ENCODE data around the gene ADAMTS17.
"Not testable (repeated sequence)": the region's sequence is repeated elsewhere in the genome, so short reads cannot be mapped to it uniquely, and the experiment has no call there.

Gene ADAMTS17

GRCh38 chr15:100340721-100341238, 995 bp downstream of the ADAMTS17 start:
- DNase-seq (ENCODE audit: low spot score), result no peak

GRCh38 chr15:100339999-100340398, 1.8 kb downstream of the ADAMTS17 start:
- DNase-seq (ENCODE audit: low spot score), result no peak

- not testable (repeated sequence) for DNase-seq (ENCODE audit: low spot score)
These were observed 2.3 kb downstream of the ADAMTS17 start for GRCh38 chr15:100339451-100339850.

- peak; percentile 13 for DNase-seq (ENCODE audit: low spot score)
These were observed 2.8 kb downstream of the ADAMTS17 start for GRCh38 chr15:100338971-100339444.

GRCh38 chr15:100338247-100338646, 3.5 kb downstream of the ADAMTS17 start:
- DNase-seq (ENCODE audit: low spot score), result no peak

- DNase-seq (ENCODE audit: low spot score), result no peak
These were observed 4.4 kb downstream of the ADAMTS17 start for GRCh38 chr15:100337096-100338044.

DNA sequence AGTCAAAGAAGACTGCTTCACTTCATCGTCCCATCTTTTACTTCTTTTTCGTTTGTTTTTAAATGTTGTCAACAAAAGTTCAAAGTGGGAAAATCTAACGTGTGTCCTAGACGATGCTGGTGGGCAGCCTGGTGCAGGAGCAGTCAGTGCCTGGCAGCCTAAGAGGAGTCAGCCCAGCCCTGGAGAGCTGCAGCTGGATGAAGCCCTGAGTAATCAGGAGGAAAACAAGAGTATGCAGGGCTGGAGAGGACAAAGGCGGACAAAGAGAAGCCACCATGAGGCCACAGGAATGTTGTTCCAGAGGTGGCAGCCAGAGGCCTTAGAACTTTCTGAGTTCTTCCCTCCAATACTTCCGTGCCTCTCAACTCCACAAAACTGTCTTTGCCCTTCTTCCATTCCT, 5.7 kb downstream of the ADAMTS17 start:
- no peak for DNase-seq (ENCODE audit: low spot score)

- no peak for DNase-seq (ENCODE audit: low spot score)
These were observed 6.3 kb downstream of the ADAMTS17 start for GRCh38 chr15:100335335-100335999.

DNA sequence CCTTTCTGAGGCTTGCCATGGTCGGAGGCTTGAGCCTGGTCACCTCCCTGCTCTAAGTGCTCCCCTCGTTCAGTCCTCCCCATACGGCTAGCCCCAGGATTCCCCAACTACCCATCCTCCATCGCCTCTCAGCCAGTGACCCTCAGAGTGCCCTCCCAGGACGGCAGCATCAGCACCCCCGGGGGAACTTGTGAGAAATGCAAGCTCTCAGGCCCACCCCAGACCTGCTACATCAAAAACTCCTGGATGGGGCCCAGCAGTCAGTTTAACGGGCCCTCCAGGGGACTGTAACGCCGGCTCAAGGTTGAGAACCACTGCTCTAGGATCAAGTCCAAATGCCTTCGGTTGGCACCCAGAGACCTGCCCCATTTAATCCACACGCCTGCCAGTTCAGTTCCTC, 6.9 kb downstream of the ADAMTS17 start:
- DNase-seq (ENCODE audit: low spot score), result no peak

DNA sequence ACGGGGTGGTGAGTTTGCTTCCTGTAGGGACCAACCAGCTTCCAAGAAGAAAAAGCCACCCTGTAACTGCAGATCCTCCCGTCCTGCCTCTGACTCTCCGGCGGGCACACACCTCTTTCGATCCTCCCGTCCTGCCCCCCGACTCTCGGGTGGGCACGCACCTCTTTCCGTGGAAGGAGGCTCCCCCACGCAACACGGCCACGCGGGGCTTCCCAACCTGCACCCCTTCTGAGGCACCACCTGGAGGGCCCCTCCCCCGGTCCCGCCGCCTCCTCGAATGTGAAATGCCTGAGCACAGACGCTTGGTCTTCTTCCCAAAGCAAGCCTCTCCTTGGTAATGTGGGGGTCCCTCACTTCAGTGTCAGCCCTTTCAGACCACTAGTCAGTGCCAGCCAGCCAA, 7.3 kb downstream of the ADAMTS17 start:
- no peak for DNase-seq (ENCODE audit: low spot score)

- no peak for DNase-seq (ENCODE audit: low spot score)
These were observed 7.8 kb downstream of the ADAMTS17 start for GRCh38 chr15:100334015-100334414.

GRCh38 chr15:100333236-100333635, 8.5 kb downstream of the ADAMTS17 start:
- no peak for DNase-seq (ENCODE audit: low spot score)

- no peak for DNase-seq (ENCODE audit: low spot score)
These were observed 9.1 kb downstream of the ADAMTS17 start for GRCh38 chr15:100332721-100333120.

GRCh38 chr15:100332231-100332630, 9.5 kb downstream of the ADAMTS17 start:
- no peak for DNase-seq (ENCODE audit: low spot score)

DNA sequence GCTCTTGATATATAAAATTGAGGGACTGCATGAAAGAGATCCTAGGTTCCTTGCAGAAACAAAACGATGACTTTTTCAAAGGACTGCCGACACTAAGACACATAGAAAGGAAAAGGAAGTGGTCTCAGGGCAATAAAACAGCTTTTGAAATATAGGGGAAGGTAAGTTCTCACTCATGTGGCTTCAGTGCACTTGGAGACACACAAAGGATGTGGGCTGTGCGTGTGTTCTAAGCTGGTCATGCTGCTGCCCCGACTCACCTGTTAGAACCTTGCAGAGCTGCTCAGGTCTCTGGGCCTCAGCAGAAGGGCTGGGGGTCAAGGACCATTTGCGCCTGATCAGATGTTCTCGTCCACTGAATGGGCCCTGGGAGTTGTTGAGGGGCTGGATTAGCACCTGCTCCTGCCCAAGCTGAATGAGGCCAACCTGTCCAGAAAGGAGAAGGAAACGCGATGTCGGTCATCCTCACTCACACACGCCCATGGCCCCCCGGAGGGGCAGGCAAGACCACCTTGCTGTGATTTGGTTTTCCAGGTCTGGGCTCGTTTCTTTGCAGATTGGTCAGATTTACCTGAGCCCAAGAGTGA, 11.1 kb downstream of the ADAMTS17 start:
- no peak for DNase-seq (ENCODE audit: low spot score)

DNA sequence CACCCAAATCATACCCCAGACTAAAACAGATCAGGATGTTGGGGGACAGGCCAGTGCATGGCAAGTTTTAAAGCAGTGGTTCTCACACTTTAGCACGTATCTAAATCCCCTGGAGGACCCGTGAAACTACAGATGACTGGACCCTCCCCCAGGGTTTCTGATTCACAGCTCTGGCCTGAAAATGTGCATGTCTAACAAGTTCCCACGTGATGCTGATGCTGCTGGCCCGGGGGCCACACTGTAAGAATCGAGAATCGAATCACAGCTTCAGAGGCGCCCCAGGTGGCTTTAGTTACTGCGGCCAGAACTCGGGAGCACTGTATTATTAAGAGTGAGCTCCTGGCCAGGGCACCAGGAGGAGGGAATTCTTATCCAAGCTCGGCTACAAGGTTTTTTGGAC, 11.6 kb downstream of the ADAMTS17 start:
- DNase-seq (ENCODE audit: low spot score), result no peak

DNA sequence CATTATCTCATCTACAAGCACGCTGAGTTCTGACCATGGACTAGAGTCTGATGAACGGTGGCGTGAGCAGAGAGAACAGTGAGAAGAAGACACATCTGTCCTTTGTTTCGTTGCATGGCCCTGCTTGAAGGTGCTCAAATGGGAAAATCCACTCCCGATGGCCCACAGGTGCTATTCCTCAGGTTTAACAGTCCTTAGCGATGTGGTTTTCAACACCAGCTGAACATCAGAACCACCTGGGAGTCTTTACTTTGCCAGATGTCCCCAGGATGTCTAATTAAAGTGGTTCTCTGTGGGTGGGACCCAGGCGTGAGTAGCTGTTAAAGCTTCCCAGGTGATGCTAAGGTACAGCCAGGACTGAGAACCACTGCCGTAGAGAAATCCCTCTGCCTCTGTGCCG, 13.0 kb downstream of the ADAMTS17 start:
- DNase-seq (ENCODE audit: low spot score), result no peak

- DNase-seq (ENCODE audit: low spot score), result no peak
These were observed 22.9 kb downstream of the ADAMTS17 start for GRCh38 chr15:100318880-100319279.

DNA sequence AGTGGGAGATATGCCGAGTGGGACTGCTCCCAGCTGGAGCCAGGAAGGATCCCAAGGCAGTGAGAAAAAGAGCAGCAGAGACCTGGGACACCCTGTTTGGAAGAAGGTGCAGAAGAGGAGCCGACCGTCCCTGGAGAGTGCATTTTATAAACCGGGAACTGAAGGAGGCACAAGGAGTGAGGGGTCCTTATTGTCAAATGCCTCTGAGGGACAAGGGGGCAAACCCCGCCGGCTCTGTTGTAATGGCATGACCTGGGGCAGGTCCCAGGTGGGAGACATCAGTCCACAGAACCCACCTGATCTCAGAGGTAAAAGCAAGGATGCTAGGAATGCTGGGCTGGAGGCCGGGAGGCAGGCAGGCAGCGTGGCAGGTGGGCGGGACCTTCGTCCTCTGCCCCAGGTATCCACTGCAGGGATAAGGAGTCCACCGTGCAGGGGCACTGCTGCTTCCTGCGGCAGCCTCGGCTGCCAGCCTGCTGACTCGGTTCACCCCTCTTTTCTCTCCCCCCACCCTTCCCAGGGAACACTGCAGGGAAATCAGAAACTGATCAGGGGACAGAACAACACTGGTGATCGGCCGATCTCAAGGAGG, 26.9 kb downstream of the ADAMTS17 start:
- DNase-seq (ENCODE audit: low spot score), result no peak

DNA sequence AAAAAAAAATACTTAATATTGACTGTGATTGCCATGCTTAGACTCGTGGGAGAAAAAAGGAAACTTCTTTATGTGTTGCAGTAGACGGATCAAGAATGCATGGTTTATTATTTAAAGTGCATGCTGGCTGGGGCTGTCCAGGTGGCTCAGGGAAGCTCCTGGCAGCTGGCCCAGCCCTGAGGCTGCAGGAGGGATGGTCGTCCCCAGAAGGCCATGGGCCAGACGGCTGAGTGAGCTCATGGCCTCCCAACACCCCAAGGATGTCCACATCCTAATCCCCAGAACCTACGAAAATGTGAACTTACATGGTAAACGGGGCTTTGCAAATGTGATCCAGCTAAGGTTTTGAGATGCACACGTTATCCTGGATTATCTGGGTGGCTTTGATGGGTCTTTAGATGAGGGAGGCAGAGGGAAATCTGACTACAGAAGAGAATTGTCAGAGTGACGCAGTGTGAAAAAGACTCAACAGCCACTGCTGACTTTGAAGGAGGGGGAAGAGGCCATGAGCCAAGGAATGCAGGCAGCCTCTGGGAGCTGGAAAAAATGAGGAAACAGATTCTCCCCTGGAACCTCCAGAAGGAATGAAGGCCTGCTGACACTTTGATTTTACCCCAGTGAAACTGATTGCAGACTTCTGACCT, 29.8 kb downstream of the ADAMTS17 start:
- no peak for DNase-seq (ENCODE audit: low spot score)

DNA sequence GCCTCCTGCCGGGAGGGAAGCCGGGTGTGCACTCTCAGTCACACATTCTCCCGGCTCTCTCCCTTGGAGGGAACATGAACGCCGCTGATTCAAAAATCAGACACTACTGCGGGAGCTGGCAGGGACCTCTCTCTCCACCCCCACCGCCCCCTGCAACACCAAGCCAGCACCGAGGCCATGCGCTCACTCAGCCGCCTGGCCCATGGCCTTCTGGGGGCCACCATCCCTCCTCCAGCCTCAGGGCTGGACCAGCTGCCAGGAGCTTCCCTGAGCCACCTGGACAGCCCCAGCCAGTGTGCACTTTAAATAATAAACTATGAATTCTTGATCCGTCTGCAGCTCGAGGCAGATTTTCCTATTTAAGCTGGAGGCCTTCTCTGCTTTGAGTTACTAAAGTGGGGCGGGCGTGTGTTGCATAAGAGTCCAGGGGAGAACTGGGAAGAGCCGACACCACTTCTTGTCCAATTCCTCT, 30.6 kb downstream of the ADAMTS17 start:
- no peak for DNase-seq (ENCODE audit: low spot score)
